BLaER1 treated with 17β-estradiol and CSF1 and Interleukin-3, amounts not matched to agents 10 nM and 100 nM (cell line): Measurements from ENCODE around the gene TRIM8.

Source experiments
- H3K27ac ChIP-seq, 11 experiments: shearing (Covaris generic); formaldehyde crosslinking; 2 replicates each; pipeline ENCODE4 v1.8.1; 2022
- H3K27me3 ChIP-seq, 11 experiments: shearing (Covaris generic); formaldehyde crosslinking; 2 replicates each; pipeline ENCODE4 v1.8.1; 2022
- H3K36me3 ChIP-seq, 11 experiments: shearing (Covaris generic); formaldehyde crosslinking; 2 replicates each; pipeline ENCODE4 v1.8.1; 2022
- H3K4me1 ChIP-seq, 10 experiments: shearing (Covaris generic); formaldehyde crosslinking; 2 replicates each; pipeline ENCODE4 v1.8.1; 2022
- H3K4me2 ChIP-seq, 11 experiments: shearing (Covaris generic); formaldehyde crosslinking; 2 replicates each; pipeline ENCODE4 v1.8.1; 2022
- H3K4me3 ChIP-seq, 10 experiments: shearing (Covaris generic); formaldehyde crosslinking; 2 replicates each; pipeline ENCODE4 v1.8.1; 2022
- H3K9ac ChIP-seq, 11 experiments: shearing (Covaris generic); formaldehyde crosslinking; 2 replicates each; pipeline ENCODE4 v1.8.1; 2022
- H3K9me3 ChIP-seq, 11 experiments: shearing (Covaris generic); formaldehyde crosslinking; replicated peaks in 1 of 11; 2 replicates each; pipeline ENCODE4 v1.8.1; 2022
- H4K20me1 ChIP-seq, 11 experiments: shearing (Covaris generic); formaldehyde crosslinking; 2 replicates each; pipeline ENCODE4 v1.8.1; 2022
- Cebpa-rat ChIP-seq, 11 experiments: shearing (Covaris generic); IDR thresholded peaks; 2 replicates each; pipeline ENCODE4 v1.8.1; 2022

TRIM8 gene

GRCh38 chr10:102675666-102676533 is 31.6 kb downstream of the TRIM8 start:
- Histone ChIP-seq H3K27me3 (no peaks in the 10 kb centered on the region), H3K4me3 (peak overlapping the region; percentile 35 to 67 (median 54); a peak in 17 of 20 replicates), H4K20me1 (peaks cover 0 to 6% (median 0%) of the 10 kb centered on the region in 11 experiments; a peak in 1 of 22 replicates), H3K9ac (peak overlapping the region; percentile 69 to 80 (median 75)), H3K27ac (peak overlapping the region; percentile 48 to 87 (median 82)), H3K4me2 (peak overlapping the region; percentile 90 to 99 (median 97)), H3K9me3 (no peaks in the 10 kb centered on the region), H3K36me3 (peaks cover 0 to 3% (median 0%) of the 10 kb centered on the region in 11 experiments; a peak in 2 of 22 replicates), H3K4me1 (peaks cover 79 to 89% (median 86%) of the 10 kb centered on the region in 10 experiments)
- no peak for TF ChIP-seq Cebpa-rat (IDR thresholded peaks at IDR 0.05)

- H3K4me3 ChIP-seq = peak overlapping the region in 1 of 10 experiments; percentile 1; a peak in 2 of 20 replicates
- H3K4me1 ChIP-seq = peaks cover 71 to 80% (median 78%) of the 10 kb centered on the region in 10 experiments
These were observed 32.4 kb downstream of the TRIM8 start for GRCh38 chr10:102676534-102677315.

GRCh38 chr10:102677331-102678067 is 33.2 kb downstream of the TRIM8 start:
- no peaks in the 10 kb centered on the region for H3K27me3 ChIP-seq
- peak overlapping the region; percentile 90 to 99 (median 97) for H3K4me2 ChIP-seq
- H3K9ac ChIP-seq = peak overlapping the region in 10 of 11 experiments; percentile 33 to 80 (median 69); a peak in 18 of 22 replicates
- H3K4me1 ChIP-seq = peaks cover 63 to 73% (median 70%) of the 10 kb centered on the region in 10 experiments
- peaks cover 0 to 6% (median 0%) of the 10 kb centered on the region in 11 experiments; a peak in 1 of 22 replicates for H4K20me1 ChIP-seq
- peak overlapping the region in 10 of 11 experiments; percentile 41 to 87 (median 82); a peak in 18 of 22 replicates for H3K27ac ChIP-seq
- no peak overlapping the region for H3K4me3 ChIP-seq
- peaks cover 6 to 17% (median 12%) of the 10 kb centered on the region in 11 experiments; a peak in 14 of 22 replicates for H3K36me3 ChIP-seq
- no peaks in the 10 kb centered on the region for H3K9me3 ChIP-seq
- TF ChIP-seq Cebpa-rat (IDR thresholded peaks at IDR 0.05) = no peak

More at GRCh38 chr10:102676534-102677315, 32.4 kb downstream of the TRIM8 start:
- Histone ChIP-seq H3K9me3 (no peaks in the 10 kb centered on the region), H3K9ac (peak overlapping the region; percentile 38 to 80 (median 75); a peak in 21 of 22 replicates), H4K20me1 (peaks cover 0 to 6% (median 0%) of the 10 kb centered on the region in 11 experiments; a peak in 1 of 22 replicates), H3K4me2 (peak overlapping the region; percentile 90 to 99 (median 97)), H3K36me3 (peaks cover 0 to 11% (median 4%) of the 10 kb centered on the region in 11 experiments; a peak in 11 of 22 replicates), H3K27ac (peak overlapping the region in 10 of 11 experiments; percentile 41 to 87 (median 82); a peak in 20 of 22 replicates), H3K27me3 (no peaks in the 10 kb centered on the region)
- no peak for TF ChIP-seq Cebpa-rat (IDR thresholded peaks at IDR 0.05)

GRCh38 chr10:102678068-102678400 is 33.8 kb downstream of the TRIM8 start:
- Histone ChIP-seq H3K36me3 (peaks cover 6 to 17% (median 13%) of the 10 kb centered on the region in 11 experiments; a peak in 14 of 22 replicates), H3K4me2 (peak overlapping the region in 10 of 11 experiments; percentile 90 to 99 (median 98); a peak in 16 of 22 replicates), H4K20me1 (peaks cover 0 to 6% (median 0%) of the 10 kb centered on the region in 11 experiments; a peak in 1 of 22 replicates), H3K9ac (peak overlapping the region in 5 of 11 experiments; percentile 4 to 77 (median 64); a peak in 5 of 22 replicates), H3K27me3 (no peaks in the 10 kb centered on the region), H3K27ac (peak overlapping the region in 5 of 11 experiments; percentile 82 to 87 (median 86); a peak in 9 of 22 replicates), H3K9me3 (no peaks in the 10 kb centered on the region), H3K4me1 (peaks cover 60 to 67% (median 64%) of the 10 kb centered on the region in 10 experiments), H3K4me3 (no peak overlapping the region)
- no peak for TF ChIP-seq Cebpa-rat (IDR thresholded peaks at IDR 0.05)

- Histone ChIP-seq H3K9ac (peak overlapping the region in 1 of 11 experiments; percentile 21; a peak in 1 of 22 replicates), H3K4me3 (no peak overlapping the region), H3K4me1 (peaks cover 53 to 63% (median 57%) of the 10 kb centered on the region in 10 experiments), H3K27ac (peak overlapping the region in 2 of 11 experiments; percentile 7 to 18; a peak in 2 of 22 replicates), H3K4me2 (peak overlapping the region; percentile 7 to 97 (median 41); a peak in 19 of 22 replicates), H3K27me3 (no peaks in the 10 kb centered on the region), H3K9me3 (no peaks in the 10 kb centered on the region), H4K20me1 (peaks cover 0 to 6% (median 0%) of the 10 kb centered on the region in 11 experiments; a peak in 1 of 22 replicates), H3K36me3 (peaks cover 6 to 21% (median 13%) of the 10 kb centered on the region in 11 experiments; a peak in 14 of 22 replicates)
- TF ChIP-seq Cebpa-rat (IDR thresholded peaks at IDR 0.05) = no peak
These were observed 34.6 kb downstream of the TRIM8 start for GRCh38 chr10:102678842-102679289.

GRCh38 chr10:102679596-102679995 is 35.3 kb downstream of the TRIM8 start:
- no peak overlapping the region for H3K27ac ChIP-seq
- peak overlapping the region; percentile 7 to 97 (median 41); a peak in 14 of 22 replicates for H3K4me2 ChIP-seq
- H4K20me1 ChIP-seq = peaks cover 0 to 6% (median 0%) of the 10 kb centered on the region in 11 experiments; a peak in 1 of 22 replicates
- H3K9me3 ChIP-seq = no peaks in the 10 kb centered on the region
- H3K4me3 ChIP-seq = no peak overlapping the region
- H3K9ac ChIP-seq = no peak overlapping the region
- TF ChIP-seq Cebpa-rat (IDR thresholded peaks at IDR 0.05) = no peak
- H3K36me3 ChIP-seq = peaks cover 6 to 26% (median 13%) of the 10 kb centered on the region in 11 experiments; a peak in 14 of 22 replicates
- no peaks in the 10 kb centered on the region for H3K27me3 ChIP-seq
- H3K4me1 ChIP-seq = peaks cover 46 to 65% (median 51%) of the 10 kb centered on the region in 10 experiments

GRCh38 chr10:102681696-102682095 is 37.4 kb downstream of the TRIM8 start:
- H3K4me2 ChIP-seq = no peak overlapping the region
- H3K9ac ChIP-seq = no peak overlapping the region
- no peak overlapping the region for H3K4me3 ChIP-seq
- TF ChIP-seq Cebpa-rat (IDR thresholded peaks at IDR 0.05) = no peak
- no peaks in the 10 kb centered on the region; a peak in 1 of 22 replicates for H4K20me1 ChIP-seq
- peaks cover 29 to 48% (median 30%) of the 10 kb centered on the region in 10 experiments for H3K4me1 ChIP-seq
- no peaks in the 10 kb centered on the region for H3K9me3 ChIP-seq
- H3K27ac ChIP-seq = no peak overlapping the region
- H3K27me3 ChIP-seq = no peaks in the 10 kb centered on the region
- peaks cover 19 to 45% (median 24%) of the 10 kb centered on the region in 11 experiments for H3K36me3 ChIP-seq
